Stomach (tissue), 9 donors: ENCODE measurements around the gene TMPRSS15. TPM values are rescaled to one million over a fixed set of nuclear protein-coding genes. Genes with fewer than 3 reads are reported as not detected.

Experiments used
- DNase-seq, 2 donors: peaks; one replicate each; pipeline versions ENCODE4 v3.0.0 to v3.0.0-alpha.2; 2013 to 2019
- H3K27ac ChIP-seq, 5 donors: fragments of 200-600 bp in 4 of 5; sonication (generic) in 4 of 5; one replicate each; pipeline ENCODE4 v1.5.1; 2013 to 2019; ENCODE audit warnings: mild to moderate bottlenecking in 1 of 5, moderate library complexity in 1 of 5
- H3K27me3 ChIP-seq, 3 donors: fragments of 200-600 bp; sonication (generic); one replicate each; pipeline ENCODE4 v1.5.1; 2017 to 2019; ENCODE audit warnings: mixed run types in 1 of 3
- H3K36me3 ChIP-seq, 4 donors: fragments of 200-600 bp; sonication (generic); 1 replicate in 3 of 4; 2 replicates in 1 of 4; pipeline ENCODE4 v1.5.1; 2016 to 2019
- H3K4me1 ChIP-seq, 4 donors: fragments of 200-600 bp; sonication (generic); one replicate each; pipeline ENCODE4 v1.5.1; 2016 to 2019
- H3K4me3 ChIP-seq, 4 donors: fragments of 200-600 bp; sonication (generic) in 3 of 4; one replicate each; pipeline ENCODE4 v1.5.1; 2016 to 2019; ENCODE audit warnings: mild to moderate bottlenecking in 1 of 4
- H3K9me3 ChIP-seq, 4 donors: fragments of 200-600 bp; sonication (generic); one replicate each; pipeline ENCODE4 v1.5.1; 2016 to 2019
- EP300 ChIP-seq: sonication (generic); formaldehyde crosslinking; IDR thresholded peaks from one replicate; pipeline ENCODE4 v1.6.1; 2017; ENCODE audit warnings: antibody characterized with exemption
- POLR2A ChIP-seq, 4 donors: fragments of 450-650 bp; IDR thresholded peaks; one replicate each; pipeline ENCODE4 v1.6.1; 2016; ENCODE audit warnings: antibody characterized with exemption in 4 of 4, control low read depth in 2 of 4, mild to moderate bottlenecking in 1 of 4, moderate library complexity in 1 of 4
- POLR2AphosphoS5 ChIP-seq, 3 donors: sonication (generic); formaldehyde crosslinking; IDR thresholded peaks; one replicate each; pipeline ENCODE4 v1.6.1; 2016; ENCODE audit warnings: antibody characterized with exemption in 3 of 3
- WGBS, 5 donors: extraction: QIAGEN DNeasy Blood & Tissue Kit in 3 of 5; methylation state at CpG; one replicate each; pipeline versions ENCODE4 v1.1.5 to v1.1.7; 2013 to 2018; 5-methylcytosine and 5-hydroxymethylcytosine counted together
- intact Hi-C: fragments of 100-400 bp; cut with DNase I; formaldehyde crosslinking; loops from one replicate; pipeline ENCODE4 v1.15.1; 2023; ENCODE audit warnings: low total_unique reads
- polyA plus RNA-seq, 3 donors: library from polyadenylated mRNA; stranded (reverse); fragments of 200-250 nt; gene quantifications; one replicate each; pipeline ENCODE4 v1.2.3, GENCODE V29; 2013
- total RNA-seq, 5 donors: library from RNA; depleted of rRNA; stranded (reverse); fragments of >200 nt; gene quantifications; one replicate each; pipeline versions ENCODE4 v1.1.0 to v1.2.3, GENCODE V29; 2014 to 2016
- TF ChIP-seq, protein P1 (sequence below), 7 experiments: fragments of 450-650 bp in 4 of 7; fragments of 200-600 bp in 3 of 7; sonication (generic) in 3 of 7; IDR thresholded peaks; one replicate each; pipeline ENCODE4 v1.5.1; 2016 to 2019; ENCODE audit warnings: antibody characterized with exemption in 7 of 7, control low read depth in 2 of 7, mild to moderate bottlenecking in 1 of 7
- donor health status: healthy with polysubstance abuse.
- donor health status: Bipolar disorder and iron deficiency.
- donor health status: healthy.

The TMPRSS15 gene
- total and polyA plus RNA-seq, 8 donors: not detected

DNA sequence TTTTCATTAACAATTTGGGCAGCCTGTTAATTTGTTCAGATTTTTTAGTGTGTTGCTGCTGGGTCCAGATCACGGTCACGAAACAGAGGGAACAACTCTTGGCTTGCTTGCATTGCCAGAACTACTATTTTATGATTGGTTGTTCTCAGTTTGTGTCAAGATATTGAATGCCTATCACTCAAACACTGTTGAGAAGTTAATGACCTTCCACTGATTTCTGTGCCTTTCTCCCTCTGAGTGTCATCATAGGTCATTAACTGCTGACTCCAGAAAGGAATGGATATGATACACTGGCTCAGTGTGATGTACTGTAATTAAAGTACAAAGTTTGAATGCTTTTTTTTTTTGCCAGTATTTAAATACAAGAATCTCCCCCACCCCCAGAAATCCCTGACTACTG, 149.8 kb downstream of the TMPRSS15 start:
- H3K4me1 ChIP-seq: no peaks in the 10 kb centered on the region
- WGBS, 5 donors: 65 to 93% (median 85%) methylated on average over 2 of the region's 2 CpGs
- H3K4me3 ChIP-seq: no peak overlapping the region
- no peaks in the 10 kb centered on the region for H3K36me3 ChIP-seq
- H3K9me3 ChIP-seq: no peaks in the 10 kb centered on the region
- TF ChIP-seq EP300 (no peak), POLR2A (IDR thresholded peaks at IDR 0.05) (no peak), POLR2AphosphoS5 (IDR thresholded peaks at IDR 0.05) (no peak)
- TF ChIP-seq, protein P1, sequence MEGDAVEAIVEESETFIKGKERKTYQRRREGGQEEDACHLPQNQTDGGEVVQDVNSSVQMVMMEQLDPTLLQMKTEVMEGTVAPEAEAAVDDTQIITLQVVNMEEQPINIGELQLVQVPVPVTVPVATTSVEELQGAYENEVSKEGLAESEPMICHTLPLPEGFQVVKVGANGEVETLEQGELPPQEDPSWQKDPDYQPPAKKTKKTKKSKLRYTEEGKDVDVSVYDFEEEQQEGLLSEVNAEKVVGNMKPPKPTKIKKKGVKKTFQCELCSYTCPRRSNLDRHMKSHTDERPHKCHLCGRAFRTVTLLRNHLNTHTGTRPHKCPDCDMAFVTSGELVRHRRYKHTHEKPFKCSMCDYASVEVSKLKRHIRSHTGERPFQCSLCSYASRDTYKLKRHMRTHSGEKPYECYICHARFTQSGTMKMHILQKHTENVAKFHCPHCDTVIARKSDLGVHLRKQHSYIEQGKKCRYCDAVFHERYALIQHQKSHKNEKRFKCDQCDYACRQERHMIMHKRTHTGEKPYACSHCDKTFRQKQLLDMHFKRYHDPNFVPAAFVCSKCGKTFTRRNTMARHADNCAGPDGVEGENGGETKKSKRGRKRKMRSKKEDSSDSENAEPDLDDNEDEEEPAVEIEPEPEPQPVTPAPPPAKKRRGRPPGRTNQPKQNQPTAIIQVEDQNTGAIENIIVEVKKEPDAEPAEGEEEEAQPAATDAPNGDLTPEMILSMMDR (IDR thresholded peaks at IDR 0.05): no peak
- no peak for DNase-seq
- H3K27ac ChIP-seq: no peak overlapping the region
- no peaks in the 10 kb centered on the region for H3K27me3 ChIP-seq
- intact Hi-C loops: no loop called here

DNA sequence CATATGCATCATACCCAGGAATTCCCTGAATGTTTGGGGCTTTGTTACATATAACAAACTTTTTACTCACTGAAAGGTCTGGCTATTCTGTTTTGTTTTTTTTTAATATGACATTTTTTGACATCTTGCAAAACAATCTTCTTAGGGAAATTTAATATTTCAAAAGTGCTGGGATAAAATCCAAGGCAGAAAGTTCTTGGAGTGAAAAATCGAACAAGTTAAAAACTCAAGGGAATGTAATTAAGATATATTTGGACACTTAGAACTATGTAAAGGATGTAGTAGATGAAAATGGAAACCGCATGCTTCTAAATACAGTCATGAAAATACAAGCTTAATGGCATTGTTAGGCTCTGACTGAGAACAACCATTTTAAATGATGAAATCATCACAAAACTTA, 150.4 kb downstream of the TMPRSS15 start:
- TF ChIP-seq POLR2AphosphoS5 (IDR thresholded peaks at IDR 0.05) (no peak), POLR2A (IDR thresholded peaks at IDR 0.05) (no peak), EP300 (no peak)
- TF ChIP-seq, protein P1 (IDR thresholded peaks at IDR 0.05): no peak
- Histone ChIP-seq H3K4me1 (no peaks in the 10 kb centered on the region), H3K36me3 (no peaks in the 10 kb centered on the region), H3K4me3 (no peak overlapping the region), H3K27me3 (no peaks in the 10 kb centered on the region), H3K27ac (no peak overlapping the region), H3K9me3 (no peaks in the 10 kb centered on the region)
- WGBS, 5 donors: 53 to 85% (median 77%) methylated on average over 2 of the region's 2 CpGs
- intact Hi-C loops: no loop called here
- DNase-seq: peak in 1 of 2 donors; percentile 18

DNA sequence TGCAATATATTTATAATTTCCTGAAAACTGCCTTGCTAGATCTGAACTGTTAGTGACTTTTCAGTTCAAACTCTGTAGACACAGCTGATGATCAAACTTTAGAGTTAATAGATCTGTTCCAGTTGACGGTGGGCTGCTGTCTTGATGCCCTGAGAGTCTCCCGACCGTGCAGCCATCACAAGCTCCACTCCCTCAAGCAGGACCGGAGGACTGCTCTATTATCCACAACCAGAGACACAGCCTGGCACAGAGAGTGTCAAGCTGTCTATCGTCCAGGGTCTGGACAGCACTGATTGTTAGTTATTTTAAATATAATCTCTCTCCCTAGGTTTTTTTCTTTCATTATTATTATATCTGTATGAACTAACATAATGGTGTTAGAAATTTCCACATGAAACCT, 150.9 kb downstream of the TMPRSS15 start:
- Histone ChIP-seq H3K4me3 (no peak overlapping the region), H3K4me1 (no peaks in the 10 kb centered on the region), H3K36me3 (no peaks in the 10 kb centered on the region), H3K9me3 (no peaks in the 10 kb centered on the region), H3K27me3 (no peaks in the 10 kb centered on the region), H3K27ac (no peak overlapping the region)
- TF ChIP-seq POLR2A (IDR thresholded peaks at IDR 0.05) (no peak), EP300 (no peak), POLR2AphosphoS5 (IDR thresholded peaks at IDR 0.05) (no peak)
- TF ChIP-seq, protein P1 (IDR thresholded peaks at IDR 0.05): no peak
- DNase-seq: peak in 1 of 2 donors; percentile 10
- WGBS, 5 donors: 44 to 66% (median 55%) methylated on average over 5 of the region's 5 CpGs
- intact Hi-C loops: no loop called here

DNA sequence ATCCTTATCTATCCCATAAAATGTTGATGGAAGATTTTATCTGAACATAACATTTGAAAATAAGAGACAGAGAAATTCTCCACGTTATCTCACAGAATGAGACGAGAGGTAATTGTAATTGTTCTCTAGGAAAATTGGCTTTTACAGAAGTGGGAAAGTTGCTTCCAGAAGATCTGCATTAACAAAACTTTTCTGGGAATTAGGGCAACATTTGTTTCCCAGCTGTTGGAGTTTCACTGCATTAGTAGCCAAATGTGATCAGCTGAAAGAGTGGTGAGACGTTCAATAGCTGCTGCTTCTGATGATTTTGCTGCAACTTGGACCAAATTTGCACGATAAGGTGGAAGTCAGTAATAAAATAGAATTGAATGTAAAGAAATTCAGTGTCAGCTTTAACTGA, 151.3 kb downstream of the TMPRSS15 start:
- H3K27me3 ChIP-seq: no peaks in the 10 kb centered on the region
- intact Hi-C loops: no loop called here
- WGBS, 5 donors: 54 to 63% (median 57%) methylated on average over 4 of the region's 4 CpGs
- no peaks in the 10 kb centered on the region for H3K36me3 ChIP-seq
- TF ChIP-seq POLR2AphosphoS5 (IDR thresholded peaks at IDR 0.05) (no peak), EP300 (no peak), POLR2A (IDR thresholded peaks at IDR 0.05) (no peak)
- TF ChIP-seq, protein P1 (IDR thresholded peaks at IDR 0.05): no peak
- H3K27ac ChIP-seq: no peak overlapping the region
- DNase-seq: peak in 1 of 2 donors; percentile 20
- no peak overlapping the region for H3K4me3 ChIP-seq
- H3K4me1 ChIP-seq: no peaks in the 10 kb centered on the region
- no peaks in the 10 kb centered on the region for H3K9me3 ChIP-seq
